ENCODE results near the gene FAM222A.

DNA sequence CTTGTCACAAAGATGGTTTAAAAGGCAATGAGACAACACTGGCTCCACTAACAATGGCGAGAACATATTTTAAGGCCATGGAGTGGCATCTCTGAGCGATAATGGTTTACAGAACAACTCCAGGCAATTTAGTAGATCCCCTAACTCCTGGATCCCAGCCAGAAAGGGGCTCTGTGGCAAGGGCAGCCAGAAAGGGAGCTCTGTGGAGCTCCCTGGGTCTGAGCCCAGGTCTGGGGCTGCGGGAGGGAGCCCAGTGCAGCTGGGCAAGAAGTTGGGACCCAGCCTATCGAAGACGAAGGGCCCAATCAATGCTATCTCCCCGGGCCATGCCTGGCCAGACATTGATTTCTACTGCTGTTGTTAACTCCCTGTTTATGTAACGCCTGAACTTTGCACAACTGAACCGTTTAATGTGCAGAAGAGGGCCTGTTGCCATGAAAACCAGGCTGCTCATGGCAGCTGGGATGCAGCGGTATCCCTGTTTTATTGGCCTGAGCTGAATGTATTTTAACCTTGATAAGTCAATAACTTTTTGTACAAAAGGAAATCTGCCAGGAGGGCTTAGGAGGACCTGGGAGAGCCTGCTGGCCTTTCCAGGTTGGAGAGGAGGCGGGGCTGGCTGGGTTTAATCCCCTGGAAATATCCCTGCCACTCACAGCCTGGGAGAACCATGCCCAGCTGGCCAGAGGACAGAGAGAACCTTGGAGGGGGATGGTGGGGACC is 6.7 kb upstream of the FAM222A start:
- TF ChIP-seq, protein P1, sequence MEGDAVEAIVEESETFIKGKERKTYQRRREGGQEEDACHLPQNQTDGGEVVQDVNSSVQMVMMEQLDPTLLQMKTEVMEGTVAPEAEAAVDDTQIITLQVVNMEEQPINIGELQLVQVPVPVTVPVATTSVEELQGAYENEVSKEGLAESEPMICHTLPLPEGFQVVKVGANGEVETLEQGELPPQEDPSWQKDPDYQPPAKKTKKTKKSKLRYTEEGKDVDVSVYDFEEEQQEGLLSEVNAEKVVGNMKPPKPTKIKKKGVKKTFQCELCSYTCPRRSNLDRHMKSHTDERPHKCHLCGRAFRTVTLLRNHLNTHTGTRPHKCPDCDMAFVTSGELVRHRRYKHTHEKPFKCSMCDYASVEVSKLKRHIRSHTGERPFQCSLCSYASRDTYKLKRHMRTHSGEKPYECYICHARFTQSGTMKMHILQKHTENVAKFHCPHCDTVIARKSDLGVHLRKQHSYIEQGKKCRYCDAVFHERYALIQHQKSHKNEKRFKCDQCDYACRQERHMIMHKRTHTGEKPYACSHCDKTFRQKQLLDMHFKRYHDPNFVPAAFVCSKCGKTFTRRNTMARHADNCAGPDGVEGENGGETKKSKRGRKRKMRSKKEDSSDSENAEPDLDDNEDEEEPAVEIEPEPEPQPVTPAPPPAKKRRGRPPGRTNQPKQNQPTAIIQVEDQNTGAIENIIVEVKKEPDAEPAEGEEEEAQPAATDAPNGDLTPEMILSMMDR (conservative IDR thresholded peaks at IDR 0.05; ENCODE audit: low read depth, low read length), result no peak
- TF ChIP-seq MXI1 (IDR thresholded peaks at IDR 0.05; ENCODE audit: borderline replicate concordance, low read depth, low read length) (no peak), POLR2A (IDR thresholded peaks at IDR 0.05; ENCODE audit: low read depth, low read length) (no peak), CEBPB (IDR thresholded peaks at IDR 0.05; ENCODE audit: low read depth, low read length) (no peak), MAZ (IDR thresholded peaks at IDR 0.05; ENCODE audit: borderline replicate concordance, low read depth, low read length) (no peak), BHLHE40 (IDR thresholded peaks at IDR 0.05; ENCODE audit: low read depth, low read length) (no peak), SMC3 (IDR thresholded peaks at IDR 0.05; ENCODE audit: low read depth, low read length) (no peak), RFX5 (IDR thresholded peaks at IDR 0.05; ENCODE audit: low read depth, low read length) (no peak), FOS (IDR thresholded peaks at IDR 0.05; ENCODE audit: low read depth, low read length) (no peak), RAD21 (IDR thresholded peaks at IDR 0.05; ENCODE audit: low read length) (no peak)
- TF ChIP-seq, protein P2, sequence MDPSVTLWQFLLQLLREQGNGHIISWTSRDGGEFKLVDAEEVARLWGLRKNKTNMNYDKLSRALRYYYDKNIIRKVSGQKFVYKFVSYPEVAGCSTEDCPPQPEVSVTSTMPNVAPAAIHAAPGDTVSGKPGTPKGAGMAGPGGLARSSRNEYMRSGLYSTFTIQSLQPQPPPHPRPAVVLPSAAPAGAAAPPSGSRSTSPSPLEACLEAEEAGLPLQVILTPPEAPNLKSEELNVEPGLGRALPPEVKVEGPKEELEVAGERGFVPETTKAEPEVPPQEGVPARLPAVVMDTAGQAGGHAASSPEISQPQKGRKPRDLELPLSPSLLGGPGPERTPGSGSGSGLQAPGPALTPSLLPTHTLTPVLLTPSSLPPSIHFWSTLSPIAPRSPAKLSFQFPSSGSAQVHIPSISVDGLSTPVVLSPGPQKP (IDR thresholded peaks at IDR 0.05; ENCODE audit: borderline replicate concordance, low read depth, low read length), result no peak
